Activated naive CD4-positive, alpha-beta T cell treated with Interleukin-2 at 50 U/mL for 16 hours (primary cell): ENCODE measurements around the gene MFSD6.
A peak's percentile ranks its signal among the peaks of the same experiment; 100 is the strongest.
"Not testable (repeated sequence)": the region's sequence is repeated elsewhere in the genome, so short reads cannot be mapped to it uniquely, and the experiment has no call there.

Source experiments
- DNase-seq: peaks from one replicate; pipeline ENCODE4 v3.0.0-alpha.2; 2020

MFSD6 gene

GRCh38 chr2:190505696-190506095 is 97.5 kb downstream of the MFSD6 start:
- no peak for DNase-seq

DNA sequence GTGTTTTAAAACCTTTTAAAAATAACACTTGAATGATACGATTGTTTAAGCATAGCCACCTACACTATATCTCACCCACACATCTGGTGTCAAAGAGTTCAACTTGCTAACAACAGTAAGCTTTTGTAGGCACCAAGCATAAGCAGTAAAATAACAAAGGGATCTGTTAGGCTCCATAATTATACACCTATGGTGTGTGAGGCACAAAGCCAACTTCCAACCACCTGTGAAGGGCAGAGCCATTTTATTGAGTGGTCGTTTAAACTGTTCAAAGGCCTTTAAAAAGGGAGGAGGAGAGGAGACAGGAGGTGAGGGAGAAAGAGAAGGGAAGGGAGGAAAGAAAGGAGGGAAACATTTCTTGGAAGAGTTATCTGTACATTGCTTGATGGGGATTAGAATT is 98.5 kb downstream of the MFSD6 start:
- DNase-seq: no peak

GRCh38 chr2:190507135-190507534 is 99.0 kb downstream of the MFSD6 start:
- no peak for DNase-seq

GRCh38 chr2:190509895-190510294 is 101.7 kb downstream of the MFSD6 start:
- not testable (repeated sequence) for DNase-seq

GRCh38 chr2:190511104-190511503 is 102.9 kb downstream of the MFSD6 start:
- no peak for DNase-seq

DNA sequence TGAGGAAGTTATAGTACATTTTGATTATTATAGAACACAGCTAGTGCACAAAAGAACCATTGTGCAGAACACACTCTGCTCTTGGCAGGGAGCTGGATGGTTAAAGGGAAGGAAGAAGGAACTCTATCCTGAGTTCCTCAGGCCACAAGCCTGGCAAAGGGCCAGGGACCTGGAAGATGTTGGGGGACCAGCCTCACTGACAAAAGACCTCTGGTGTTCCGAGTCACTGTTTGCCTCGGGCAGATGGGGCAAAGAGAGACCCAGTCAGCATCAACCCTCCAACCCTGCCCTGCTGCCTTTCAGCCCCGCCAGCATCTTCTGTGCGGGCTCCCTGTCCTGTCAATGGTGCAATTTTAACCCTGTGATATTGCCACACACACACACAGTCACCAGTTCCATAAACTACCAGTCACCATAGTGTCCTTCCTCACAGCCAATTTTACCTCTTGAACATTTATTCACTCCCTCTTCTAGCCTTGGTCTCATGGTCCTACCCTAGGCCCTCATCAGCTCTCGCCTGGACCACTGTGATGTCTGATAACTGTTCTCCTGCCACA is 104.5 kb downstream of the MFSD6 start:
- DNase-seq: no peak

GRCh38 chr2:190513877-190514276 is 105.7 kb downstream of the MFSD6 start:
- DNase-seq: no peak

- DNase-seq: no peak
Observed at GRCh38 chr2:190514676-190515075, 106.5 kb downstream of the MFSD6 start.

GRCh38 chr2:190515687-190516086 is 107.5 kb downstream of the MFSD6 start:
- no peak for DNase-seq

DNA sequence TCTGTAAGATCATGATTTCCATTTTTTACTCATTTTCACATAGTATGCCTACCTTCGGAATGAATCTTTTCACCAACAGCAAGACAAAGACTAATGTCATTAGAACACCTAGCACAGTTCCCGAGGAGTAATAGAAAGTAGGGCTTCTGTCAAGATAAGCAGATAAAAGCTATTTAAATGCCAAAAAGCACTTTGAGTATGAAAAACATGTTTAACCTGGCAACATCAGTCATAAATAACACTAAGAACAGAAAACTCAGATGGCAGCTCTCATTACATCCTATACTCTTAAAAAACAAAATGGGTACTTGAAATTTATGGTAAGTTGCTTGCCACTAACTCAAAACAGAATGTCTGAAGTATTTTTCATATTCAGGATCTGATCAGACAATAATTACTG is 109.3 kb downstream of the MFSD6 start:
- DNase-seq: no peak

- no peak for DNase-seq
Observed at GRCh38 chr2:190519975-190520767, 112.0 kb downstream of the MFSD6 start.

GRCh38 chr2:190524928-190525327 is 116.8 kb downstream of the MFSD6 start:
- DNase-seq: no peak

DNA sequence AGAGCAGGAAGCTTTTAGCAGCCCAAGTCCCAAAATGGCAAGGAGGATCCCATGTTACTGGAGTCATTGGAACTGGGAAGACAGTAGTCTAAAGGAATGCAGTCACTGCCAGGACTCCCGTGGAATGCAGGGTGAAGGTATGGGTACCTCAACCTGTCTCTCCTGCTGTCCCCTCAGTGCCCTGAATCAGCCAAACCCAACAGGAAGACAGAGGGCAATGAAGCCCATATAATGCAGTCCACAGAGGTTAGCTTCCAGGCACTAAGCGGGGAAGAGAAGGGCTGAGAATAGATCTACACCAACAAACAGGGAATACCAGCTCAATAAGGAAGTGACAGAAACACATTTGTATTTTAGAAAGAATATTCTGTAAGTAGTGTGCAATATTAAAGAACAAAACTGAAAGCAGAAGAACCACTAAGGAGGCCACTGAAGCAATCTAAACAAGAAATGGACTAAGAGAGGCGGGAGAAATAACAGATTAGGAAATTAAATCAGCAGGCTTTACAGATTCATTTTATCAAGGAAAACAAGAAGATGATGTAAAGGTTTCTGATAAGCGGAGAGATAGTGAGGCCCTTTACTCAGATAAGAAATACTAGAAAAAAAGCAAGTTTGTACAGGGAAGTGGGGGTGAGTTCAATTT is 118.1 kb downstream of the MFSD6 start:
- no peak for DNase-seq

- no peak for DNase-seq
Observed at GRCh38 chr2:190527214-190527613, 119.1 kb downstream of the MFSD6 start.

- no peak for DNase-seq
Observed at GRCh38 chr2:190527918-190528317, 119.8 kb downstream of the MFSD6 start.

- DNase-seq: no peak
Observed at GRCh38 chr2:190528521-190529001, 120.4 kb downstream of the MFSD6 start.

DNA sequence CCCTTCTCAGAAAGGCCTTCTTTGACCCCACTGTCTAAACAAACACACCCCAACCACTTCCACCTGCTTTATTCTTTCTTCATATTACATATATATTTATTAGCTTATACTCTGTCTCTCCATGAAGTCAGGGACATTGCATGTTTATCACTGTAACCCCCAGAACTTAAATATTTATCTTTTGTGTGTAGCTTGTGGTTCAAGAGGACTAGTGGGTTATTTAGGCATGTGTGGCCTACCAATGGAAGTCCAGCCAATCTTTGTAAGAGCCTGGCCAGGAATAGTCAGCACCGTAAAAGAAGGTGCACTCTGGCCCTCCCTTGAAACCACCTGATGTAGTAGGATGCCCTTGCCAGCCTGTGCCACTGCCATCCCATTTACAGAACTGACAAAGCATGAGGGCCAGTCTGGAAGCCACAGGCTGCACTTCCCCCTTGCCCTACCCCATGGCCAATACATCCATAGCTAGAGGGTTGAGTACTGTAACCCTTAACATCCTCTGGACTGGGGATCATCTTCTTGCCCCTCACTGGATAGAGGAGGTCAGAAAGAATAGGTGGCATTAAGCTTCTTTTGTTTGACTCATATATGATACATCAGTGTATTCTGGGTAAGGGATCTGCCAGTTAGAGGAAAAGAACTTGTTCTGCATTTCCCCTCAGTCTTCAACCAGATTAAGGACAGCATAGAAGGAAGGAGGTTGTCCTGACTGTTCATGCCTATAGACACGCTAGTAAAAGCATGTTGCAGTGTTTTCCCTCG is 121.5 kb downstream of the MFSD6 start:
- DNase-seq: no peak

- no peak for DNase-seq
Observed at GRCh38 chr2:190530248-190530900, 122.2 kb downstream of the MFSD6 start.

GRCh38 chr2:190532581-190532980 is 124.4 kb downstream of the MFSD6 start:
- no peak for DNase-seq

- DNase-seq: no peak
Observed at GRCh38 chr2:190533175-190533967, 125.2 kb downstream of the MFSD6 start.

DNA sequence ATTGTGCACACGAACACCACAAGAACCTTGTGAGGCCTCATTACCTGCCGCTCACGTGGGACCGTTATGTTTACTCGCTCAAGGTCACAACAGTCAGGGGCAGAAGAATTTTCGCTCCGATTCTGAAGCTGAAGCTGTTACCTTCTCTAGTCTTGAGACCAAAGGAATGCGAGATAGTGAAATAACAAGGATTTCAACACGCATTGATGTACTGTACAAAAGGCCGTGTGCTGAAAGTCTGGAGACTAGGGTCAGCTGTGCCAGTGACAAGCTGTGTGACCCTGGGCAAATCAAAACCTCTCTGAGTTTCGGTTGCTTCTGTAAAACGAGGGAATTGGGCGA is 125.8 kb downstream of the MFSD6 start:
- DNase-seq: peak; percentile 54
